Sigmoid colon (tissue), 7 donors: ENCODE measurements around the gene SNAPC5. TPM values are rescaled to one million over a fixed set of nuclear protein-coding genes. Genes with fewer than 3 reads are reported as not detected.
"Not testable (repeated sequence)": the region's sequence is repeated elsewhere in the genome, so short reads cannot be mapped to it uniquely, and the experiment has no call there.

Experiments used
- DNase-seq: peaks from one replicate; pipeline ENCODE4 v3.0.0-alpha.2; 2019
- H3K27ac ChIP-seq, 4 donors: fragments of 200-600 bp; sonication (generic); one replicate each; pipeline ENCODE4 v1.5.1; 2016 to 2019; ENCODE audit warnings: mild to moderate bottlenecking in 1 of 4
- H3K27me3 ChIP-seq, 3 donors: fragments of 200-600 bp; sonication (generic); one replicate each; pipeline ENCODE4 v1.5.1; 2019; ENCODE audit warnings: mild to moderate bottlenecking in 1 of 3
- H3K36me3 ChIP-seq, 4 donors: fragments of 200-600 bp; sonication (generic); one replicate each; pipeline ENCODE4 v1.5.1; 2016 to 2019
- H3K4me1 ChIP-seq, 4 donors: fragments of 200-600 bp; sonication (generic); one replicate each; pipeline ENCODE4 v1.5.1; 2017 to 2019
- H3K4me3 ChIP-seq, 4 donors: fragments of 200-600 bp; sonication (generic); one replicate each; pipeline ENCODE4 v1.5.1; 2017 to 2019; ENCODE audit warnings: mild to moderate bottlenecking in 2 of 4, moderate library complexity in 1 of 4
- H3K9me3 ChIP-seq, 4 donors: fragments of 200-600 bp in 3 of 4; sonication (generic) in 3 of 4; one replicate each; pipeline versions ENCODE4 v1.5.1 to v1.6.1; 2013 to 2019
- CTCF ChIP-seq, 4 experiments: fragments of 450-650 bp in 3 of 4; fragments of 200-600 bp in 1 of 4; IDR thresholded peaks; one replicate each; pipeline ENCODE4 v1.5.1; 2016 to 2019; ENCODE audit warnings: antibody characterized with exemption in 4 of 4, mild to moderate bottlenecking in 3 of 4, moderate library complexity in 2 of 4
- EP300 ChIP-seq, 4 donors: sonication (generic); formaldehyde crosslinking; IDR thresholded peaks; one replicate each; pipeline ENCODE4 v1.6.1; 2017; ENCODE audit warnings: antibody characterized with exemption in 4 of 4
- POLR2A ChIP-seq, 2 donors: fragments of 450-650 bp; IDR thresholded peaks; one replicate each; pipeline ENCODE4 v1.6.1; 2016; ENCODE audit warnings: antibody characterized with exemption in 2 of 2, mild to moderate bottlenecking in 2 of 2, moderate library complexity in 2 of 2
- POLR2AphosphoS5 ChIP-seq, 4 donors: sonication (generic); formaldehyde crosslinking; IDR thresholded peaks; one replicate each; pipeline ENCODE4 v1.6.1; 2017; ENCODE audit warnings: antibody characterized with exemption in 4 of 4
- WGBS, 2 donors: extraction: QIAGEN DNeasy Blood & Tissue Kit; methylation state at CpG; one replicate each; pipeline ENCODE4 v1.1.7; 2013; 5-methylcytosine and 5-hydroxymethylcytosine counted together
- intact Hi-C: fragments of 100-400 bp; cut with DNase I; formaldehyde crosslinking; loops from one replicate; pipeline ENCODE4 v1.15.1; 2023
- polyA plus RNA-seq, 3 donors: library from polyadenylated mRNA; stranded (reverse); fragments of 200-250 nt; gene quantifications; one replicate each; pipeline ENCODE4 v1.2.3, GENCODE V29; 2013
- total RNA-seq, 4 donors: library from RNA; depleted of rRNA; stranded (reverse); fragments of >200 nt; gene quantifications; one replicate each; pipeline ENCODE4 v1.1.0, GENCODE V29; 2016
- donor health status: healthy with polysubstance abuse.
- donor health status: Bipolar disorder and iron deficiency.
- donor health status: healthy.

The SNAPC5 gene
- total and polyA plus RNA-seq, 7 donors: 16.6 to 65.5 (median 38.6) TPM

GRCh38 chr15:66462627-66463026 lies 34.9 kb downstream of the SNAPC5 start:
- H3K9me3 ChIP-seq: no peaks in the 10 kb centered on the region
- intact Hi-C loops: no loop called here
- H3K27me3 ChIP-seq: no peaks in the 10 kb centered on the region
- H3K4me1 ChIP-seq: no peaks in the 10 kb centered on the region
- H3K36me3 ChIP-seq: no peaks in the 10 kb centered on the region
- TF ChIP-seq CTCF (IDR thresholded peaks at IDR 0.05) (no peak), POLR2A (IDR thresholded peaks at IDR 0.05) (no peak), EP300 (IDR thresholded peaks at IDR 0.05) (no peak), POLR2AphosphoS5 (IDR thresholded peaks at IDR 0.05) (no peak)
- no peak overlapping the region for H3K27ac ChIP-seq
- H3K4me3 ChIP-seq: no peak overlapping the region
- WGBS, 2 donors: 67 to 75% methylated on average over 4 of the region's 4 CpGs
- DNase-seq: no peak

- Histone ChIP-seq H3K36me3 (no peaks in the 10 kb centered on the region), H3K27ac (peak overlapping the region in 1 of 4 donors; percentile 8), H3K4me3 (no peak overlapping the region), H3K27me3 (no peaks in the 10 kb centered on the region), H3K4me1 (no peaks in the 10 kb centered on the region), H3K9me3 (no peaks in the 10 kb centered on the region)
- no peak for DNase-seq
- TF ChIP-seq POLR2A (IDR thresholded peaks at IDR 0.05): no peak
- TF ChIP-seq EP300 (IDR thresholded peaks at IDR 0.05): no peak
- TF ChIP-seq POLR2AphosphoS5 (IDR thresholded peaks at IDR 0.05): no peak
- TF ChIP-seq CTCF (IDR thresholded peaks at IDR 0.05): no peak
- intact Hi-C loops: no loop called here
- WGBS, 2 donors: 75 to 87% methylated on average over 2 of the region's 2 CpGs
These were observed 35.6 kb downstream of the SNAPC5 start for GRCh38 chr15:66461917-66462316.

- not testable (repeated sequence) for H3K4me3 ChIP-seq
These were observed 36.3 kb downstream of the SNAPC5 start for GRCh38 chr15:66461294-66461693.

GRCh38 chr15:66459818-66460615 lies 37.5 kb downstream of the SNAPC5 start:
- intact Hi-C loops: no loop called here
- no peaks in the 10 kb centered on the region for H3K27me3 ChIP-seq
- DNase-seq: no peak
- H3K9me3 ChIP-seq: no peaks in the 10 kb centered on the region
- TF ChIP-seq CTCF (IDR thresholded peaks at IDR 0.05): no peak
- TF ChIP-seq EP300 (IDR thresholded peaks at IDR 0.05): no peak
- TF ChIP-seq POLR2AphosphoS5 (IDR thresholded peaks at IDR 0.05): no peak
- no peak for TF ChIP-seq POLR2A (IDR thresholded peaks at IDR 0.05)
- WGBS, 2 donors: 76 to 79% methylated on average over 3 of the region's 3 CpGs
- H3K36me3 ChIP-seq: no peaks in the 10 kb centered on the region
- no peak overlapping the region for H3K4me3 ChIP-seq
- no peaks in the 10 kb centered on the region for H3K4me1 ChIP-seq
- H3K27ac ChIP-seq: no peak overlapping the region

More at GRCh38 chr15:66461294-66461693, 36.3 kb downstream of the SNAPC5 start:
- 96 to 97% methylated on average over 6 of the region's 6 CpGs for WGBS, 2 donors
- H3K9me3 ChIP-seq, H3K4me1 ChIP-seq, DNase-seq, H3K27me3 ChIP-seq, intact Hi-C loops, H3K36me3 ChIP-seq: not testable (repeated sequence)
- H3K27ac ChIP-seq: peak overlapping the region in 1 of 4 donors; percentile 8

- Histone ChIP-seq H3K27ac (no peak overlapping the region), H3K4me1 (no peaks in the 10 kb centered on the region), H3K36me3 (peaks cover 0 to 5% (median 0%) of the 10 kb centered on the region in 4 donors), H3K9me3 (no peaks in the 10 kb centered on the region), H3K4me3 (no peak overlapping the region), H3K27me3 (no peaks in the 10 kb centered on the region)
- DNase-seq: no peak
- WGBS, 2 donors: 75 to 90% methylated on average over 3 of the region's 3 CpGs
- intact Hi-C loops: no loop called here
- no peak for TF ChIP-seq POLR2A (IDR thresholded peaks at IDR 0.05)
- TF ChIP-seq CTCF (IDR thresholded peaks at IDR 0.05): no peak
- no peak for TF ChIP-seq EP300 (IDR thresholded peaks at IDR 0.05)
- no peak for TF ChIP-seq POLR2AphosphoS5 (IDR thresholded peaks at IDR 0.05)
These were observed 41.4 kb downstream of the SNAPC5 start for GRCh38 chr15:66456211-66456610.
